GM18517 (cell line): ENCODE results near the gene NT5C3B.
"Not testable (repeated sequence)": the region's sequence is repeated elsewhere in the genome, so short reads cannot be mapped to it uniquely, and the experiment has no call there.

ENCODE experiments used
- ATAC-seq: cut with Tn5 transposase; IDR thresholded peaks from one replicate; pipeline ENCODE4 v1.9.1; 2021; ENCODE audit warnings: mild to moderate bottlenecking, moderate library complexity; ENCODE audit not compliant: unreplicated experiment

NT5C3B gene

DNA sequence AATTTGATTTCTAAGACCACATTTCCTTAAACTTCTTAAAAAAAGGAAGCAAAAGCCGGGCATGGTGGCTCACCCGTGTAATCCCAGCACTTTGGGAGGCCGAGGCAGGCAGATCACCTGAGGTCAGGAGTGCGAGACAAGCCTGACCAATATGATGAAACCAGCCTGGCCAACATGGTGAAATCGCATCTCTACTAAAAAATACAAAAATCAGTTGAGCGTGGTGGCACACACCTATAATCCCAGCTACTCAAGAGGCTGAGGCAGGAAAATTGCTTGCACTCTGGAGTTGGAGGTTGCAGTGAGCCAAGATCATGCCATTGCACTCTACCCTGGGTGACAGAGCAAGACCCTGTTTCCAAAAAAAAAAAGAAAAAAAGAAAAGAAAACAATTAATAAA is 4.7 kb upstream of the NT5C3B start:
- not testable (repeated sequence) for ATAC-seq

DNA sequence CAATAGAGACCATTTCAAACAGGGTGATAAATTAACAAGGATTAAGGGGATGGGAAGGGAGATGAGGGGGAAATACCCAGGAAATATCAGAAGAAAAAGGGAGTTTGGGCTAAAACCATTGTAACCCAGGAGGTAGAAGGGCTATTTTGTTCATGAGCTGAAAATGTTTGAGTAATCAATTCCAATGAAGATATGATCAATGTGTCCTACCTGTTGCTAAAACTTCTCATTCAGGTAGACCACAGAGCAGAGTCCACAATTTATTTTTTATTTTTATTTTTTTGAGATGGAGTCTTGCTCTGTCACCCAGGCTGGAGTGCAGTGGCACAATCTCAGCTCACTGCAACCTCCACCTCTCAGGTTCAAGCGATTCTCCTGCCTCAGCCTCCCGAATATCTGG is 3.4 kb upstream of the NT5C3B start:
- ATAC-seq: not testable (repeated sequence)

- no peak for ATAC-seq
Observed at GRCh38 chr17:41837761-41838538, 1.9 kb upstream of the NT5C3B start, which contains the start of gene KLHL10. KLHL10 (plus strand) TSS chr17:41837825; CDS start chr17:41837933, 108 bp downstream.

DNA sequence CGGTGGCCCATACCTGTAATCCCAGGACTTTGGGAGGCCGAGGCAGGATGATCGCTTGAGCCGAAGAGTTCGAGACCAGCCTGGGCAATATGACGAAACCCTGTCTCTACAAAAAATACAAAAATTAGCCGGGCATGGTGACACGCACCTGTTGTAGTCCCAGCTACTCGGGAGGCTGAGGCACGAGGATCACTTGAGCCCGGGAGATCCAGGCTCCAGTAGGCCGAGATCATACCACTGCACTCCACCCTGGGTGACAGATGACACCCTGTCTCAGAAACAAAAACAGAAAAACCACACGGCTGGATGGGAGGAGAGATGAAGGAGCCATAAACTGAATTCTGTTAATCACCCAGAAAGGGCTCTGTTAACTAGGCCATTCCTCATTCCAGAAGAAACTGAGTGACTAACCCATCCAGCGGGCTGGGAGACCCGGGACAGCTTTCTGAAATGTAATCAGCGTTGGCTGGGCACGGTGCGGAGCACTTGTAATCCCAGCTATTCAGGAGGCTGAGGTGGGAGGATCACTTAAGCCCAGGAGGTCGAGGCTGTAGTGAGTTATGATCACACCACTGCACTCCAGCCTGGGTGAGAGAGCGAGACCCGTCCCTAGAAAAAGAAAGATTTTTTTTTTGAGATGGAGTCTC is 641 bp upstream of the NT5C3B start:
- ATAC-seq: no peak

DNA sequence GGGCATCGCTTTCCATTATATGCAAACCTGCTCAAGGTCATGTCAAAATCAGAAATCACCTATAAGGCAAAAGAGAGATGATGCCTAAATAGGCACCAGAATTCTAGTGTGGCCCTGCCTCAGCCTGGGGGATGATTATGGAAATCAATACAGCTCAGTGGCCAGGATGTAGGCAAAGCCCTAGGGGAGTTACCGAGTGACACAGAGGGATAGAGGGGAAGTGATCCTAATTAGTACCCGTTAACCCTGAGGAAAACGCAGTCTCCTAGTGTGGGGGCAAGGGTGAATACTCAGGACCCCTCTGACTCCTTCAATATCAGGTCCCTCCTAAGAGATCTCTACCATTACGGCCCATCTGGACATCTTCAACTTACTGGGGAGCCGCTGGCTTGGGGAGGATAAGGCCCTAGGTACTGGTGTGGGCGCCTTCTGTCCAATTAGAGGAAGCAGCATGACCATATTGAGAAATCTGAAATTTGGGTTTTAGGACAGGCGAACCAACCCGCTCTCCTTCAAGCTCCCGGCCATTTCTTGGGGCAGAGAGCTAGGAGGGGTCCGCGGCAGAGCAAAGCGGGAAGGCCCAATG is 725 bp downstream of the NT5C3B start:
- no peak for ATAC-seq

DNA sequence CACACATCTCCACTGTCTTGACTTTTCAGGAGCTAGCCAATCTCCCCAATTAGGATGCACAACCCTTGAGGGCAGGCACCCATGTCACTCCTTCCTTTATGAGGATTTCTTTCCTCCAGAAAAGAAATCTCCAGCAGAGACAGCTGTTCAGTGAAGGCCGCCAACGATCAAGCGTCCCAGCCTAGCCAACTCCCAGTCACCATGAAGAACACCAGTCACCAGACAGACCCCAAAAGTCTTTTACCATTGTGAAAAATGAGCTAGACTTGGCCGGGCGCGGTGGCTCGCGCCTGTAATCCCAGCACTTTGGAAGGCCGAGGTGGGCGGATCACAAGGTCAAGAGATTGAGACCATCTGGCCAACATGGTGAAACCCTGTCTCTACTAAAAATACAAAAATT is 6.1 kb downstream of the NT5C3B start:
- not testable (repeated sequence) for ATAC-seq

GRCh38 chr17:41825175-41825845 is 10.7 kb downstream of the NT5C3B start:
- ATAC-seq: no peak

DNA sequence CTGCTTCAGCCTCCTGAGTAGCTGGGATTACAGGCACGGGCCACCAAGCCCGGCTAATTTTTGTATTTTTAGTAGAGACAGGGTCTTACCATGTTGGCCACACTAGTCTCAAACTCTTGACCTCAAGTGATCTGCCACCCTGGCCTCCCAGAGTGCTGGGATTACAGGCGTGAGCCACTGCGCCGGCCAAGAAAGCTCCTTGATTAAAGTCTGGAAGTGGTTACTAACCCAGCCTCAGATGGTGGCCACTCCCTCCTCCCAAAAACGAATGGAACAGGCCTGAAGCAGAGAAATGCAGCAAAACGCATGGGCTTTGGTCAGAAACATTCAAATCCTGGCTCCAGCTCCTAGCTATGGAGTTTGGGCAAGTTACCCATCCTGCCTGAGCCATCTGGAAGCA is 11.9 kb downstream of the NT5C3B start:
- ATAC-seq: no peak

DNA sequence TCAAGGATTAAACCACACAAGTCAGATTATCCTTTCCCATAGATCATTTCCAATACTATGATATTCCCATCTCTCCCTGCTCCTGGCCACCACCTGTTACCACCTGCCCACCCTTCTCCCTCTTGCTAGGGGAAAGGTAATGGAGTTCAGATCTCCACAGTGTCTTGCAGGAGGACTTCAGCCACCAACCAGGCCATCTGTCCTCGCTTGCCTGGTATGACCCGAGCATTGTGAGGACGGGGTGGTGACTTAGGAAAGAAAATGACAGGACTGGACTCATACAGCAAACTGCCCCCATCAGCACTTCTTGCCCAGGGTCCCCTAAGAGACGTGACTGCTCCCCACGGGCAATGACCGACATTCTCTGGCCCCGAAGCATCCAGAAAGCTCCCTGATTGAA is 12.5 kb downstream of the NT5C3B start:
- ATAC-seq: no peak

DNA sequence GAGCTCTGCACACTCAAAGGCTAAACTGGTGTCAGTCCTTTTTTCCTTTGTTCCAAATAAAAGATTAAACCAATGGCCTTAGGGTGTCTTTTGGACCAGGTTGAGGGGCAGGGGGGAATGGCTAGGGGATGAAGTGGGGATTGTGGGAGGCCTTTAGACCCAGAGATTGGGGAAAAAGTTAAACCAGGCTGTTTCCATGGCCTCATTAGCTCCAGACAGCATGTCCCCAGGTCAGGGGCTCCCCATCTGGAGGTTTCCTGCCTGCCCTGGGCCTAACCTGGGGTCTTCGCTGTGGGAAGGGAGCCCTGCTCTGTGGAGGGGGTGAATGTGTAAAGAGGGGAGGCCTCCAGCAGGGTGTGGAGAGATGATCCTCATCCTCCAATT is 12.9 kb downstream of the NT5C3B start:
- ATAC-seq: no peak

- ATAC-seq: no peak
Observed at GRCh38 chr17:41822216-41823140, 13.6 kb downstream of the NT5C3B start.

GRCh38 chr17:41821776-41822175 is 14.3 kb downstream of the NT5C3B start:
- ATAC-seq: no peak

- ATAC-seq: no peak
Observed at GRCh38 chr17:41818024-41818423, 18.0 kb downstream of the NT5C3B start.

DNA sequence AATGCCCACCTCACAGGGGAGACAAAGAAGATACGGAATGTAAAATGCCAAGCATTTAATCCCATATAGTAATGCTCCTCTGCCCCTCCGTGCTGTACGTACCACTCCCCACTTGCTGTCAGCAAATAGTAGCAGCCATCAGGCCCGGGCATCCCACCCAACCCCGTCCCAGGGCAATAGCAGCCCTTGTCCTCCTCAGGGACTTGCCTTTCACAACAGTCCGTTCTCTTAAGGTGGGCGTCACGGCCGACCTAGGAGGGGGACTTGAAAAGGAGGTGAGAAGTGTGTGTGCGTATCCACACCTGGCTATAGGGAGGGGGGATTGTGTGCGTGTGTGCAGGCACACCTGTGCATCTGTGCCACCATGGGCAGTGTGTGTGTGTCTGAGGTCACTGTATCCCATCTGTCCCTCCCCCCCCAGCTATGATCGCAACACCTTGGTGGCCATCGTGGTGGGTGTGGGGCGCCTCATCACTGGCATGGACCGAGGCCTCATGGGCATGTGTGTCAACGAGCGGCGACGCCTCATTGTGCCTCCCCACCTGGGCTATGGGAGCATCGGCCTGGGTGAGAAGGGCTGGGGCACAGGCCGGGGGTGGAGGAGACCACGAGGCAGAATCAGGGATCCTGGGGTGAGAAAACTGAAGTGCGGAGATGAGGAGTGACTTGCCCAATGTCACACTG is 19.3 kb downstream of the NT5C3B start:
- ATAC-seq: no peak

- no peak for ATAC-seq
Observed at GRCh38 chr17:41814195-41814594, 21.8 kb downstream of the NT5C3B start.

- no peak for ATAC-seq
Observed at GRCh38 chr17:41813699-41814124, 22.3 kb downstream of the NT5C3B start.

DNA sequence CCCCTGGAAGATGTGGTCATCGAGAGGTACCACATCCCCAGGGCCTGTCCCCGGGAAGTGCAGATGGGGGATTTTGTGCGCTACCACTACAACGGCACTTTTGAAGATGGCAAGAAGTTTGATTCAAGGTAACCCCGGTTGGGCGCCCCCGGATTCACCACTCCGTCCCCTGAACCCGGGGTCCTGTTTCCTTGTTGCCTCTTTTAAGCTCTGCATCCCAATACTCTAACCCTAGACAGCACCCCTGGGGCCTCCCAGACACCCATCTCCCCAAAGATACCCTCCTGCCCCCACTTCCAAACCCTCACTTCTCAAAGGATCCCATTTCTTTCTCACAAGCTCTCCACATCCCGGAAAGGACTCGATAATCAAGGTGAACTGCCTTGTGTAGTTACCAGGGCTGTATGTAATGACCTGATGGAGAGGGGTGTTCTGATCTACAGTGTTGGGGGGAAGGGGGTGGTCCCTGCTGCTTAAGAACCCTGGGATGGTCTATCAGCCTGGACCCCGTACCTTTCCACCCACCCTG is 22.8 kb downstream of the NT5C3B start:
- ATAC-seq: no peak

- ATAC-seq: no peak
Observed at GRCh38 chr17:41812381-41813151, 23.5 kb downstream of the NT5C3B start, which contains the start of gene FKBP10. FKBP10 (plus strand) TSS chr17:41813004; CDS start chr17:41813035, 31 bp downstream.
